ENCODE data around the gene SIPA1L3.

SIPA1L3 gene

DNA sequence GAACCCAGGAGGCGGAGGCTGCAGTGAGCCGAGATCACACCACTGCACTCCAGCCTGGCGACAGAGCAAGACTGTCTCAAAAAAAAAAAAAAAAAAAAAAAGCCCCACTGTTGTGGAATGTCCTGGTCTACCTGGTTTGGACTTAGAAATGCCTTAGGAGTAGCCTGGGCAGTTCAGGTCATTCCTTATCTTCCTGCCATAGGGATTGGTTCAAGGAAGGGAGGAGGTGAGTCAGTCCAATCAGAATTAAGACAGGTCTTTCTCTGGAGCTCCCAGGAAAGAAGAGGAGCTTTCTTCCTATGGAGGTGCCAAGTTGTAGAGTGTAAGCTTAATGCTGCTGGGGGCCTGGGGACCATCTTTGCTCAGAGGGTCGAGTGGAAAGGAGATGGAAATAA, 44.8 kb downstream of the SIPA1L3 start:
- H3K9ac ChIP-seq (ENCODE audit: low read length) = no peak overlapping the region
- H3K4me1 ChIP-seq (ENCODE audit: low read length) = no peaks in the 10 kb centered on the region
- no peaks in the 10 kb centered on the region for H4K20me1 ChIP-seq (ENCODE audit: insufficient read depth, low read length)
- H3K4me2 ChIP-seq (ENCODE audit: low read depth, low read length) = no peak overlapping the region
- DNase-seq = no peak
- no peak overlapping the region for H2AFZ ChIP-seq (ENCODE audit: low read length)
- no peaks in the 10 kb centered on the region for H3K9me2 ChIP-seq (replicated peaks; ENCODE audit: insufficient read depth, low read length)
- H3K27ac ChIP-seq (ENCODE audit: low read length) = no peak overlapping the region
- H3K79me2 ChIP-seq (ENCODE audit: low read length) = peaks cover 4% of the 10 kb centered on the region; the same call in 1 of the 2 replicates
- H3K27me3 ChIP-seq (replicated peaks; ENCODE audit: insufficient read depth, low read length) = no peaks in the 10 kb centered on the region
- H3K36me3 ChIP-seq (replicated peaks; ENCODE audit: insufficient read depth, low read length) = no peaks in the 10 kb centered on the region
- H3K9me3 ChIP-seq (replicated peaks; ENCODE audit: insufficient read depth, low read length) = no peaks in the 10 kb centered on the region
- H3K4me3 ChIP-seq (ENCODE audit: low read length) = no peak overlapping the region
- no peaks in the 10 kb centered on the region for H3F3A ChIP-seq (ENCODE audit: insufficient read depth, low read length)
- TF ChIP-seq EZH2phosphoT487 (IDR thresholded peaks at IDR 0.05; ENCODE audit: low read length) (no peak), EZH2 (optimal IDR thresholded peaks at IDR 0.05; ENCODE audit: low read depth, low read length) (no peak)
- TF ChIP-seq, protein P1, sequence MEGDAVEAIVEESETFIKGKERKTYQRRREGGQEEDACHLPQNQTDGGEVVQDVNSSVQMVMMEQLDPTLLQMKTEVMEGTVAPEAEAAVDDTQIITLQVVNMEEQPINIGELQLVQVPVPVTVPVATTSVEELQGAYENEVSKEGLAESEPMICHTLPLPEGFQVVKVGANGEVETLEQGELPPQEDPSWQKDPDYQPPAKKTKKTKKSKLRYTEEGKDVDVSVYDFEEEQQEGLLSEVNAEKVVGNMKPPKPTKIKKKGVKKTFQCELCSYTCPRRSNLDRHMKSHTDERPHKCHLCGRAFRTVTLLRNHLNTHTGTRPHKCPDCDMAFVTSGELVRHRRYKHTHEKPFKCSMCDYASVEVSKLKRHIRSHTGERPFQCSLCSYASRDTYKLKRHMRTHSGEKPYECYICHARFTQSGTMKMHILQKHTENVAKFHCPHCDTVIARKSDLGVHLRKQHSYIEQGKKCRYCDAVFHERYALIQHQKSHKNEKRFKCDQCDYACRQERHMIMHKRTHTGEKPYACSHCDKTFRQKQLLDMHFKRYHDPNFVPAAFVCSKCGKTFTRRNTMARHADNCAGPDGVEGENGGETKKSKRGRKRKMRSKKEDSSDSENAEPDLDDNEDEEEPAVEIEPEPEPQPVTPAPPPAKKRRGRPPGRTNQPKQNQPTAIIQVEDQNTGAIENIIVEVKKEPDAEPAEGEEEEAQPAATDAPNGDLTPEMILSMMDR (IDR thresholded peaks at IDR 0.05; ENCODE audit: low read length) = no peak

DNA sequence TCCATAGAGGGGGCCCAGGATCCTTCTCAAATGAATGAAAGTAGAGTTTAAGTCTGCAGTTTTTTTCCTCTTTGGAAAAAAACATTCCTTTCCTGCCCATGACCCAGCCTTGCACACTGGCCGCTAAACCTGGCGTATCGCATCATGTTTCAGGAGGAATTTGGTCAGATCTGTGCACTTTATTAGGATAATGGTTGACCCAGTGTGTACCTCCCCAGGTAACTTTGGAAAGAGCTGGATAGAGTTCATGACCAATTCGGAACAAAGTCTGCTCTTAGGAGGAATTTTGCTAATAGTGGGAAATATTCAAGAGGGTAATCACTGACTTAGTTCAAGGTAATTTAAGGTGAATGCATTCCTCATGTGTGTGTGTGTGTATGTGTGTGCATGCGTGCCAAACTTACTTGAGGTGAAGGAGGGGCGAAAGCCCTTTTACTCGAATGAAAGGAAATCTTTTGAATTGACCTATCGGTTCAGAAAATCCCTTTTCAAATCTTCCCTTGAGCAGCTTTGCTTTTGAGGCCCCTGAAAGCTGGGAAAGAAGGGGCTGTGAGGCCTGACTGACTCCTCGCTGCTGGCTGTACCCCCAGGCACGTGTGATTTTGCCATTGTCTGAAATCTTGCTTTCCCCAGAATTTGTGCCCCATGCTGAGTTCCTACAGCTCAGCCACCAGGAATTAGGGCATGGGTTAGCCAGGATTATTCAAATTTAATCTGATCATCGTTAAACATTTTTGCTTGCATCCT, 46.3 kb downstream of the SIPA1L3 start:
- no peaks in the 10 kb centered on the region for H3K36me3 ChIP-seq (replicated peaks; ENCODE audit: insufficient read depth, low read length)
- no peak overlapping the region for H3K9ac ChIP-seq (ENCODE audit: low read length)
- H3K79me2 ChIP-seq (ENCODE audit: low read length) = peaks cover 4% of the 10 kb centered on the region; the same call in 1 of the 2 replicates
- DNase-seq = no peak
- no peaks in the 10 kb centered on the region for H3K9me2 ChIP-seq (replicated peaks; ENCODE audit: insufficient read depth, low read length)
- H3K27ac ChIP-seq (ENCODE audit: low read length) = no peak overlapping the region
- H3K4me1 ChIP-seq (ENCODE audit: low read length) = no peaks in the 10 kb centered on the region
- no peaks in the 10 kb centered on the region for H3F3A ChIP-seq (ENCODE audit: insufficient read depth, low read length)
- H3K4me3 ChIP-seq (ENCODE audit: low read length) = no peak overlapping the region
- H3K27me3 ChIP-seq (replicated peaks; ENCODE audit: insufficient read depth, low read length) = no peaks in the 10 kb centered on the region
- no peak overlapping the region for H2AFZ ChIP-seq (ENCODE audit: low read length)
- no peaks in the 10 kb centered on the region for H4K20me1 ChIP-seq (ENCODE audit: insufficient read depth, low read length)
- no peaks in the 10 kb centered on the region for H3K9me3 ChIP-seq (replicated peaks; ENCODE audit: insufficient read depth, low read length)
- no peak overlapping the region for H3K4me2 ChIP-seq (ENCODE audit: low read depth, low read length)
- TF ChIP-seq, protein P1 (IDR thresholded peaks at IDR 0.05; ENCODE audit: low read length) = no peak
- TF ChIP-seq EZH2phosphoT487 (IDR thresholded peaks at IDR 0.05; ENCODE audit: low read length) = no peak
- no peak for TF ChIP-seq EZH2 (optimal IDR thresholded peaks at IDR 0.05; ENCODE audit: low read depth, low read length)

DNA sequence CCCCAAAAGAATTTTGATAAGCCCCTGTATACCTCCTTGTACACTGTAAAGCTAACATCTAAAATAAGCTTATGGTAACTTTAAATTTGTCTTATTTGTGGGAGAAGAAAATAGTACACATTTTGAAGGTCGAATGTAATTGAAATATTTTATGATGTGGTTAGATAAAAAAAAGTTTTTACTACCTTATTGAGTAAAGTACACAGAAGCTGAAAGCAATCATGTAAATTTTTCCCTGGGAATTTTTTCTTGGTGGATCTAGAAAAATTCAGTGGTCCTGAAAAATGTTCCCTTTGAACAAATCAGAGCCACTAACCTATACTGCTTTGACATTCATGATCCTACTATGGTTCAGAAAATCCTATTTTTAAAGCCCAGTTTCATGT, 46.9 kb downstream of the SIPA1L3 start:
- no peak overlapping the region for H3K9ac ChIP-seq (ENCODE audit: low read length)
- H3K9me2 ChIP-seq (replicated peaks; ENCODE audit: insufficient read depth, low read length) = no peaks in the 10 kb centered on the region
- no peak overlapping the region for H2AFZ ChIP-seq (ENCODE audit: low read length)
- no peak overlapping the region for H3K4me3 ChIP-seq (ENCODE audit: low read length)
- H4K20me1 ChIP-seq (ENCODE audit: insufficient read depth, low read length) = no peaks in the 10 kb centered on the region
- H3K9me3 ChIP-seq (replicated peaks; ENCODE audit: insufficient read depth, low read length) = no peaks in the 10 kb centered on the region
- TF ChIP-seq, protein P1 (IDR thresholded peaks at IDR 0.05; ENCODE audit: low read length) = no peak
- TF ChIP-seq EZH2phosphoT487 (IDR thresholded peaks at IDR 0.05; ENCODE audit: low read length) (no peak), EZH2 (optimal IDR thresholded peaks at IDR 0.05; ENCODE audit: low read depth, low read length) (no peak)
- no peak overlapping the region for H3K27ac ChIP-seq (ENCODE audit: low read length)
- peaks cover 4% of the 10 kb centered on the region; the same call in 1 of the 2 replicates for H3K79me2 ChIP-seq (ENCODE audit: low read length)
- H3K4me1 ChIP-seq (ENCODE audit: low read length) = peaks cover 4% of the 10 kb centered on the region
- H3K4me2 ChIP-seq (ENCODE audit: low read depth, low read length) = no peak overlapping the region
- H3K27me3 ChIP-seq (replicated peaks; ENCODE audit: insufficient read depth, low read length) = no peaks in the 10 kb centered on the region
- no peaks in the 10 kb centered on the region for H3K36me3 ChIP-seq (replicated peaks; ENCODE audit: insufficient read depth, low read length)
- no peaks in the 10 kb centered on the region; the same call in 1 of the 2 replicates for H3F3A ChIP-seq (ENCODE audit: insufficient read depth, low read length)
- no peak for DNase-seq
